ENCODE results near the gene SHC3.

GRCh38 chr9:88996921-88997235 is 181.7 kb downstream of the SHC3 start:
- TF ChIP-seq GATA2 (IDR thresholded peaks at IDR 0.05; ENCODE audit: low read depth, low read length) (no peak), GATA3 (IDR thresholded peaks at IDR 0.05; ENCODE audit: low read depth, low read length) (no peak)
